IMR-90 (cell line): ENCODE data around the gene ZNF544. TPM values are rescaled to one million over a fixed set of nuclear protein-coding genes. Genes with fewer than 3 reads are reported as not detected.

Experiments used
- ATAC-seq: fragments of 200-7000 bp; cut with Tn5 transposase; 2 replicates; pipeline ENCODE4 v1.9.1; 2020; ENCODE audit warnings: low read depth, mild to moderate bottlenecking, moderate library complexity
- BruUV-seq: library from RNA; stranded (reverse); fragments of 400-500 nt; replicated peaks from 2 replicates; lab custom pipeline; 2021; lab: Mats Ljungman, UMichigan
- CTCF ChIA-PET: fragments of 300-600 bp; formaldehyde crosslinking; extraction: SDS; loops from one replicate; lab custom pipeline; 2021; ENCODE audit warnings: antibody characterized with exemption; lab: Yijun Ruan, JAX
- POLR2A ChIA-PET: fragments of 300-600 bp; sonication (Branson Sonifier 250); formaldehyde crosslinking; loops from one replicate; lab custom pipeline; 2022; ENCODE audit warnings: antibody characterized with exemption; ENCODE audit not compliant: unreplicated experiment; lab: Charles Lee
- DNase-seq: peaks from one replicate; pipeline ENCODE4 v3.0.0; 2013
- H2AFZ ChIP-seq: replicated peaks from 2 replicates; pipeline ENCODE3; 2013; ENCODE audit warnings: low read length, mild to moderate bottlenecking; ENCODE audit not compliant: poor library complexity
- H2AK5ac ChIP-seq: 2 replicates; pipeline ENCODE4 v1.6.1; 2013; ENCODE audit warnings: low read depth, low read length, inconsistent platforms
- H2AK9ac ChIP-seq: replicated peaks from 2 replicates; pipeline ENCODE3; 2013; ENCODE audit warnings: mild to moderate bottlenecking, low read depth, low read length, moderate library complexity; ENCODE audit not compliant: poor library complexity
- H2BK120ac ChIP-seq: 2 replicates; pipeline ENCODE4 v1.6.1; 2013; ENCODE audit warnings: low read depth, low read length, inconsistent platforms
- H2BK15ac ChIP-seq: 3 replicates; pipeline ENCODE4 v1.6.1; 2013; ENCODE audit warnings: low read depth, low read length, inconsistent platforms
- H2BK20ac ChIP-seq: 2 replicates; pipeline ENCODE4 v1.6.1; 2013; ENCODE audit warnings: low read depth, mild to moderate bottlenecking, inconsistent platforms, low read length, moderate library complexity
- H2BK5ac ChIP-seq: 2 replicates; pipeline ENCODE4 v1.6.1; 2013; ENCODE audit warnings: mild to moderate bottlenecking, low read depth, low read length, inconsistent platforms; ENCODE audit not compliant: poor library complexity, severe bottlenecking
- H3K14ac ChIP-seq: replicated peaks from 2 replicates; pipeline ENCODE4 v1.6.1; 2013; ENCODE audit warnings: low read depth, low read length, inconsistent platforms
- H3K18ac ChIP-seq: 2 replicates; pipeline ENCODE4 v1.6.1; 2013; ENCODE audit warnings: low read depth, low read length, control low read depth
- H3K23ac ChIP-seq: 2 replicates; pipeline ENCODE4 v1.6.1; 2013; ENCODE audit warnings: low read depth, low read length, inconsistent platforms
- H3K27ac ChIP-seq: 2 replicates; pipeline ENCODE4 v1.5.1; 2013; ENCODE audit warnings: mild to moderate bottlenecking, control low read depth, low read length; ENCODE audit not compliant: insufficient read depth
- H3K27me3 ChIP-seq: 2 replicates; pipeline ENCODE4 v1.6.1; 2013; ENCODE audit warnings: low read length; ENCODE audit not compliant: control insufficient read depth, insufficient read depth
- H3K36me3 ChIP-seq: 2 replicates; pipeline ENCODE4 v1.6.1; 2013; ENCODE audit warnings: low read length, mixed read lengths; ENCODE audit not compliant: control insufficient read depth, insufficient read depth
- H3K4ac ChIP-seq: 2 replicates; pipeline ENCODE4 v1.6.1; 2013; ENCODE audit warnings: low read depth, low read length, inconsistent platforms
- H3K4me1 ChIP-seq: 2 replicates; pipeline ENCODE4 v1.6.1; 2013; ENCODE audit warnings: low read length, mixed read lengths; ENCODE audit not compliant: control insufficient read depth, insufficient read depth
- H3K4me2 ChIP-seq: 2 replicates; pipeline ENCODE4 v1.6.1; 2013; ENCODE audit warnings: low read depth, mild to moderate bottlenecking, control low read depth, low read length, moderate library complexity
- H3K4me3 ChIP-seq: 2 replicates; pipeline ENCODE4 v1.5.1; 2013; ENCODE audit warnings: low read depth, mild to moderate bottlenecking, control low read depth, low read length, moderate library complexity; ENCODE audit not compliant: insufficient read depth
- H3K56ac ChIP-seq: 2 replicates; pipeline ENCODE4 v1.6.1; 2013; ENCODE audit warnings: low read length, inconsistent platforms; ENCODE audit not compliant: insufficient read depth; ENCODE audit errors: extremely low read depth
- H3K79me1 ChIP-seq, 2 experiments: 2 replicates each; pipeline ENCODE4 v1.6.1; 2013; ENCODE audit warnings: low read length in 2 of 2, inconsistent platforms in 1 of 2, low read depth in 1 of 2
- H3K9ac ChIP-seq: 2 replicates; pipeline ENCODE4 v1.6.1; 2013; ENCODE audit warnings: low read depth, low read length, control low read depth
- H3K9me1 ChIP-seq: 2 replicates; pipeline ENCODE4 v1.6.1; 2013; ENCODE audit warnings: low read length, inconsistent platforms; ENCODE audit not compliant: insufficient read depth
- H3K9me3 ChIP-seq: 2 replicates; pipeline ENCODE4 v1.6.1; 2013; ENCODE audit warnings: low read length; ENCODE audit not compliant: control insufficient read depth, insufficient read depth
- H4K20me1 ChIP-seq: 2 replicates; pipeline ENCODE4 v1.6.1; 2013; ENCODE audit warnings: low read length, inconsistent platforms; ENCODE audit not compliant: insufficient read depth
- H4K5ac ChIP-seq: 2 replicates; pipeline ENCODE4 v1.6.1; 2013; ENCODE audit warnings: mild to moderate bottlenecking, low read depth, low read length, control low read depth
- H4K8ac ChIP-seq, 2 experiments: 2 replicates each; pipeline ENCODE4 v1.6.1; 2013; ENCODE audit warnings: low read depth in 2 of 2, low read length in 2 of 2, control low read depth in 1 of 2, inconsistent platforms in 1 of 2
- H4K91ac ChIP-seq: 2 replicates; pipeline ENCODE4 v1.6.1; 2013; ENCODE audit warnings: low read depth, low read length, inconsistent platforms; ENCODE audit not compliant: insufficient read depth
- BHLHE40 ChIP-seq: fragments of 150-350 bp; IDR thresholded peaks from 2 replicates; pipeline ENCODE4 v1.6.1; 2016; ENCODE audit warnings: mild to moderate bottlenecking, low read depth, low read length
- CEBPB ChIP-seq: IDR thresholded peaks from 2 replicates; pipeline ENCODE4 v1.6.1; 2012; ENCODE audit warnings: low read depth, low read length, improper control_type of control experiment
- FOS ChIP-seq: fragments of 150-350 bp; IDR thresholded peaks from 2 replicates; pipeline ENCODE4 v1.6.1; 2016; ENCODE audit warnings: low read depth, low read length
- MAFK ChIP-seq: IDR thresholded peaks from 2 replicates; pipeline ENCODE4 v1.6.1; 2012; ENCODE audit warnings: low read depth, low read length, improper control_type of control experiment
- POLR2A ChIP-seq: IDR thresholded peaks from 2 replicates; pipeline ENCODE4 v1.6.1; 2012; ENCODE audit warnings: mild to moderate bottlenecking, low read depth, low read length
- RAD21 ChIP-seq: IDR thresholded peaks from 2 replicates; pipeline ENCODE4 v1.6.1; 2012; ENCODE audit warnings: low read length, improper control_type of control experiment
- RFX5 ChIP-seq: IDR thresholded peaks from 2 replicates; pipeline ENCODE4 v1.8.0; 2012; ENCODE audit warnings: low read depth, mild to moderate bottlenecking, low read length, moderate library complexity
- WGBS, 2 experiments: methylation state at CpG; one replicate each; pipeline versions ENCODE4 v1.1.5 to v1.1.7; 2013; ENCODE audit warnings: missing lambda C conversion rate in 2 of 2; ENCODE audit not compliant: insufficient read length in 1 of 2; ENCODE audit errors: extremely low coverage in 2 of 2; 5-methylcytosine and 5-hydroxymethylcytosine counted together
- dilution Hi-C: fragments of 300-500 bp; cut with HindIII; formaldehyde crosslinking; loops from one replicate; pipeline ENCODE4 v1.14.3; 2018; ENCODE audit warnings: low sequenced_read_pairs; ENCODE audit not compliant: unreplicated experiment
- in situ Hi-C: fragments of 300-500 bp; cut with MboI; formaldehyde crosslinking; loops from 3 replicates; pipeline ENCODE4 v1.14.3; 2019; ENCODE audit warnings: low sequenced_read_pairs, inconsistent platforms, mixed read lengths
- intact Hi-C: fragments of 100-400 bp; cut with micrococcal nuclease; formaldehyde crosslinking; loops from 2 replicates; pipeline ENCODE4 v1.10.0; 2022
- polyA plus RNA-seq, 3 experiments: library from polyadenylated mRNA; depleted of rRNA; stranded (reverse); fragments of >200 nt; gene quantifications; 2 replicates each; pipeline ENCODE4 v1.2.3, GENCODE V29; 2012; ENCODE audit warnings: low replicate concordance in 1 of 3
- total RNA-seq: library from RNA; depleted of rRNA; stranded (reverse); fragments of >200 nt; gene quantifications from 2 replicates; pipeline ENCODE4 v1.2.3, GENCODE V29; 2012
- TF ChIP-seq, protein P1 (sequence below): fragments of 150-350 bp; IDR thresholded peaks from 2 replicates; pipeline ENCODE4 v1.6.1; 2016; ENCODE audit warnings: low read depth, mild to moderate bottlenecking, low read length, moderate library complexity, borderline replicate concordance
- TF ChIP-seq, protein P2 (sequence below): fragments of 150-350 bp; IDR thresholded peaks from 2 replicates; pipeline ENCODE4 v1.6.1; 2017; ENCODE audit warnings: mild to moderate bottlenecking, antibody characterized with exemption, low read length, low read depth

ZNF544 gene
- total and polyA plus RNA-seq, 2 of the 4 experiments (the other 2 are of a cell fraction), result 19.3 to 45.9 TPM

DNA sequence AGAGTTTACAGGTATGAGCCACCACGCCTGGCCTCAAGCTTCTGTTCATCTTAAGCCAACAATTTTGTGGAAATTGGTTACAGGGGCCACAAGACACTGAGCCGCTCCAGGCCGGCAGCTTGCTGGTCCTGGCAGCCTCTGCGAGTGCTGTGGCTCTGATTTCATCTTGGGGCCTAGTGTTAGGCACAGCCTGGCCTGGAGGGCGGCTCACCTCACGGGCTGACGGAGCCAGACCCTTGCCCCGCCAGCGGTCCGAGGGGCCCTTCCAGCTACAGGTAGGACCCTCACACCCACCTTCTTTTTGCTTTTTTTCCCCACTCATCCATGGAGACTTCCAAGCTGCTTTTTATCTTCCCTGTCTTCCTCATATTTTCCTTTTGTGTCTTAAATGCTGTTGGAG, 8.6 kb downstream of the ZNF544 start:
- intact Hi-C loops, result no loop called here
- dilution Hi-C loops, result no loop called here

More for the DNA sequence above, 8.6 kb downstream of the ZNF544 start:
- Histone ChIP-seq H2AFZ (no peak overlapping the region), H3K27ac (no peak overlapping the region), H3K14ac (no peak overlapping the region), H3K18ac (no peak overlapping the region), H2BK5ac (no peak overlapping the region), H3K79me1 (peaks cover 13 to 15% of the 10 kb centered on the region in 2 experiments), H3K23ac (no peak overlapping the region), H4K20me1 (no peaks in the 10 kb centered on the region), H3K27me3 (no peaks in the 10 kb centered on the region), H3K9ac (no peak overlapping the region), H3K56ac (no peak overlapping the region), H3K4me3 (no peak overlapping the region), H3K9me1 (no peaks in the 10 kb centered on the region), H2AK5ac (no peak overlapping the region), H2BK15ac (no peak overlapping the region), H3K4me2 (no peak overlapping the region), H2BK20ac (no peak overlapping the region), H4K5ac (no peak overlapping the region), H2AK9ac (no peak overlapping the region), H3K4me1 (no peaks in the 10 kb centered on the region), H4K8ac (no peak overlapping the region), H3K4ac (no peak overlapping the region), H3K36me3 (peaks cover 66% of the 10 kb centered on the region), H3K9me3 (peaks cover 59% of the 10 kb centered on the region), H2BK120ac (no peak overlapping the region), H4K91ac (no peak overlapping the region)
- no TSS peak for BruUV-seq
- ChIA-PET POLR2A (no interaction called here), CTCF (no interaction called here)
- no peak for ATAC-seq
- in situ Hi-C loops, result no loop called here
- 92% methylated on average over 2 of the region's 10 CpGs; no CpG with 5 or more reads in 1 of the 2 experiments for WGBS, 2 experiments
- TF ChIP-seq MAFK, result no peak
- TF ChIP-seq, protein P1, sequence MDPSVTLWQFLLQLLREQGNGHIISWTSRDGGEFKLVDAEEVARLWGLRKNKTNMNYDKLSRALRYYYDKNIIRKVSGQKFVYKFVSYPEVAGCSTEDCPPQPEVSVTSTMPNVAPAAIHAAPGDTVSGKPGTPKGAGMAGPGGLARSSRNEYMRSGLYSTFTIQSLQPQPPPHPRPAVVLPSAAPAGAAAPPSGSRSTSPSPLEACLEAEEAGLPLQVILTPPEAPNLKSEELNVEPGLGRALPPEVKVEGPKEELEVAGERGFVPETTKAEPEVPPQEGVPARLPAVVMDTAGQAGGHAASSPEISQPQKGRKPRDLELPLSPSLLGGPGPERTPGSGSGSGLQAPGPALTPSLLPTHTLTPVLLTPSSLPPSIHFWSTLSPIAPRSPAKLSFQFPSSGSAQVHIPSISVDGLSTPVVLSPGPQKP, result no peak
- no peak for TF ChIP-seq POLR2A
- TF ChIP-seq, protein P2, sequence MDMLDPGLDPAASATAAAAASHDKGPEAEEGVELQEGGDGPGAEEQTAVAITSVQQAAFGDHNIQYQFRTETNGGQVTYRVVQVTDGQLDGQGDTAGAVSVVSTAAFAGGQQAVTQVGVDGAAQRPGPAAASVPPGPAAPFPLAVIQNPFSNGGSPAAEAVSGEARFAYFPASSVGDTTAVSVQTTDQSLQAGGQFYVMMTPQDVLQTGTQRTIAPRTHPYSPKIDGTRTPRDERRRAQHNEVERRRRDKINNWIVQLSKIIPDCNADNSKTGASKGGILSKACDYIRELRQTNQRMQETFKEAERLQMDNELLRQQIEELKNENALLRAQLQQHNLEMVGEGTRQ, result no peak
- TF ChIP-seq RFX5, result no peak
- TF ChIP-seq CEBPB, result no peak
- TF ChIP-seq RAD21, result no peak
- TF ChIP-seq BHLHE40, result no peak
- no peak for TF ChIP-seq FOS
- DNase-seq, result no peak
